Hepatocyte (in vitro differentiated cells): ENCODE data around the gene CRKL. TPM values are rescaled to one million over a fixed set of nuclear protein-coding genes. Genes with fewer than 3 reads are reported as not detected.

Experiments used
- DNase-seq: peaks from one replicate; pipeline ENCODE4 v3.0.0-alpha.2; 2016; ENCODE audit warnings: low spot score
- H2AFZ ChIP-seq: fragments of 200-600 bp; sonication (generic); 2 replicates; pipeline ENCODE4 v1.6.0; 2016; ENCODE audit warnings: antibody characterized with exemption, mild to moderate bottlenecking
- H3K27ac ChIP-seq: fragments of 200-600 bp; sonication (generic); 2 replicates; pipeline ENCODE4 v1.5.1; 2016; ENCODE audit warnings: mild to moderate bottlenecking
- H3K27me3 ChIP-seq: fragments of 200-600 bp; sonication (generic); 2 replicates; pipeline ENCODE4 v1.6.1; 2016
- H3K36me3 ChIP-seq: fragments of 200-600 bp; sonication (generic); replicated peaks from 2 replicates; pipeline ENCODE4 v1.5.1; 2016; ENCODE audit warnings: low read depth; ENCODE audit not compliant: insufficient read depth
- H3K4me1 ChIP-seq: fragments of 200-600 bp; sonication (generic); 2 replicates; pipeline ENCODE4 v1.5.1; 2016; ENCODE audit warnings: mild to moderate bottlenecking, moderate library complexity; ENCODE audit not compliant: insufficient read depth
- H3K4me2 ChIP-seq: fragments of 200-600 bp; sonication (generic); 2 replicates; pipeline ENCODE4 v1.6.0; 2016
- H3K4me3 ChIP-seq: fragments of 200-600 bp; sonication (generic); 2 replicates; pipeline ENCODE4 v1.5.1; 2016; ENCODE audit warnings: mild to moderate bottlenecking
- H3K79me2 ChIP-seq: fragments of 200-600 bp; sonication (generic); 2 replicates; pipeline ENCODE4 v1.6.0; 2017; ENCODE audit warnings: mild to moderate bottlenecking
- H3K9me2 ChIP-seq: fragments of 200-600 bp; sonication (generic); replicated peaks from 2 replicates; pipeline ENCODE4 v1.6.0; 2017; ENCODE audit warnings: mild to moderate bottlenecking; ENCODE audit not compliant: insufficient read depth
- H3K9me3 ChIP-seq: fragments of 200-600 bp; sonication (generic); 2 replicates; pipeline ENCODE4 v1.5.1; 2016; ENCODE audit warnings: low read depth, mild to moderate bottlenecking
- H4K20me1 ChIP-seq: fragments of 200-600 bp; sonication (generic); 2 replicates; pipeline ENCODE4 v1.6.0; 2016; ENCODE audit warnings: mild to moderate bottlenecking; ENCODE audit not compliant: insufficient read depth, poor library complexity, severe bottlenecking
- CTCF ChIP-seq: fragments of 200-600 bp; sonication (generic); IDR thresholded peaks from 2 replicates; pipeline ENCODE4 v1.5.1; 2016; ENCODE audit warnings: antibody characterized with exemption, mild to moderate bottlenecking; ENCODE audit not compliant: poor library complexity
- EZH2 ChIP-seq: fragments of 200-600 bp; sonication (generic); IDR thresholded peaks from 2 replicates; pipeline ENCODE4 v1.6.1; 2016; ENCODE audit warnings: antibody characterized with exemption, mild to moderate bottlenecking, borderline replicate concordance
- EZH2phosphoT487 ChIP-seq: fragments of 200-600 bp; sonication (generic); IDR thresholded peaks from one replicate; pipeline ENCODE4 v1.6.1; 2018; ENCODE audit warnings: antibody characterized with exemption, mild to moderate bottlenecking, low read depth, moderate library complexity; ENCODE audit not compliant: unreplicated experiment, severe bottlenecking
- WGBS: methylation state at CpG from one replicate; pipeline ENCODE4 v1.1.6; 2016; ENCODE audit warnings: low lambda C conversion rate; ENCODE audit errors: missing lambda C conversion rate; 5-methylcytosine and 5-hydroxymethylcytosine counted together
- polyA plus RNA-seq: library from polyadenylated mRNA; unstranded; fragments of >200 nt; fragmentation: Nextera tagmentation; extraction: Ambion mirVana; gene quantifications from 2 replicates; pipeline ENCODE4 v1.2.1, GENCODE V29; 2016
- total RNA-seq: library from RNA; depleted of rRNA; stranded (reverse); fragments of >200 nt; gene quantifications from 2 replicates; pipeline ENCODE4 v1.2.3, GENCODE V29; 2014

Gene CRKL
- total and polyA plus RNA-seq, 2 experiments from 2014 or later = 31.8 to 49.2 TPM

- Histone ChIP-seq H3K36me3 (no peaks in the 10 kb centered on the region), H2AFZ (no peak overlapping the region), H3K4me3 (peak overlapping the region; percentile 45), H3K27me3 (peaks cover 9% of the 10 kb centered on the region), H4K20me1 (no peaks in the 10 kb centered on the region), H3K4me1 (no peaks in the 10 kb centered on the region), H3K79me2 (peaks cover 4% of the 10 kb centered on the region), H3K27ac (no peak overlapping the region), H3K4me2 (peak overlapping the region; percentile 97), H3K9me3 (no peaks in the 10 kb centered on the region), H3K9me2 (no peaks in the 10 kb centered on the region)
- no peak for DNase-seq
- 68% methylated on average over 6 of the region's 6 CpGs for WGBS
- TF ChIP-seq EZH2phosphoT487 (no peak), EZH2 (peak; percentile 38)
These were observed 47.0 kb downstream of the CRKL start for GRCh38 chr22:20964090-20964798.

GRCh38 chr22:20964799-20965103 lies 47.5 kb downstream of the CRKL start:
- Histone ChIP-seq H3K79me2 (peaks cover under 1% of the 10 kb centered on the region), H3K9me3 (no peaks in the 10 kb centered on the region), H3K27ac (no peak overlapping the region), H3K9me2 (no peaks in the 10 kb centered on the region), H3K27me3 (peaks cover 9% of the 10 kb centered on the region), H3K36me3 (no peaks in the 10 kb centered on the region), H4K20me1 (no peaks in the 10 kb centered on the region), H3K4me2 (peak overlapping the region; percentile 97), H3K4me3 (peak overlapping the region; percentile 45), H2AFZ (no peak overlapping the region), H3K4me1 (no peaks in the 10 kb centered on the region)
- WGBS = 8% methylated on average over 1 of the region's 28 CpGs
- no peak for DNase-seq
- no peak for TF ChIP-seq CTCF
- TF ChIP-seq EZH2 = peak; percentile 18

- H3K36me3 ChIP-seq = no peaks in the 10 kb centered on the region
- no peaks in the 10 kb centered on the region for H3K79me2 ChIP-seq
- no peaks in the 10 kb centered on the region for H3K9me2 ChIP-seq
- WGBS = 20% methylated on average over 34 of the region's 65 CpGs
- H2AFZ ChIP-seq = no peak overlapping the region
- no peaks in the 10 kb centered on the region for H3K4me1 ChIP-seq
- H3K27me3 ChIP-seq = peaks cover 9% of the 10 kb centered on the region
- H3K4me2 ChIP-seq = peak overlapping the region; percentile 97
- TF ChIP-seq EZH2 = no peak
- TF ChIP-seq EZH2phosphoT487 = no peak
- TF ChIP-seq CTCF = no peak
- no peak for DNase-seq
- no peak overlapping the region for H3K27ac ChIP-seq
- no peaks in the 10 kb centered on the region for H3K9me3 ChIP-seq
- H4K20me1 ChIP-seq = no peaks in the 10 kb centered on the region
- H3K4me3 ChIP-seq = no peak overlapping the region
These were observed 48.1 kb downstream of the CRKL start for GRCh38 chr22:20965104-20965887.
